HG03095 (cell line): ENCODE data around the gene SLC29A1.

ENCODE experiments used
- ATAC-seq: cut with Tn5 transposase; IDR thresholded peaks from one replicate; pipeline ENCODE4 v1.9.1; 2021; ENCODE audit warnings: moderate library complexity; ENCODE audit not compliant: unreplicated experiment

The SLC29A1 gene

GRCh38 chr6:44277763-44278162 lies 54.4 kb downstream of the SLC29A1 start:
- ATAC-seq, result no peak

- ATAC-seq, result no peak
These were observed 54.9 kb downstream of the SLC29A1 start for GRCh38 chr6:44278315-44278714.

GRCh38 chr6:44278774-44279697 lies 55.6 kb downstream of the SLC29A1 start:
- ATAC-seq, result no peak
